ENCODE measurements around the gene GPC6. TPM values are rescaled to one million over a fixed set of nuclear protein-coding genes. Genes with fewer than 3 reads are reported as not detected.

The GPC6 gene
- total RNA-seq, 1 donor from 2014 or later = 16.1 TPM

DNA sequence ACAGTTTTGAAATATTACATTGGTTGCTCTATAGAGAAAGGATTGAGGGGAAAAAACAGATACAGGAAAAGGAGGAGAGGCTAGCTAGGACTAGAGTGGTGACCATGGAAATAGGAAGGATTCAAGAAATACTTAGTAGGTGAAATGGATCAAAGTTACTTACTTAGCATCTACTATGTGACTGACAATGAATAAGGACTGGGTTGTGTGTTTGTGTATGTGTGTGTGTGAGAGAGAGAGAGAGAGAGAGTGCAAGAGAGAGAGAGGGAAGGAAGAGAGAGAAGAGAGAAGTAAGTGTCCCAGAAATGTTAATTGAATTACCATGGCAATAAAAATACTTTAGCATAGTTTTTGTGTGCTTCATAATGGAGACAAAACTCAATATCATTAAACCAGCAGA lies 7.9 kb downstream of the GPC6 start:
- H3K27me3 Mint-ChIP-seq (ENCODE audit: unreplicated experiment) = peaks cover 1% of the 10 kb centered on the region
- DNase-seq (ENCODE audit: low spot score) = no peak
- TF ChIP-seq, protein P1, sequence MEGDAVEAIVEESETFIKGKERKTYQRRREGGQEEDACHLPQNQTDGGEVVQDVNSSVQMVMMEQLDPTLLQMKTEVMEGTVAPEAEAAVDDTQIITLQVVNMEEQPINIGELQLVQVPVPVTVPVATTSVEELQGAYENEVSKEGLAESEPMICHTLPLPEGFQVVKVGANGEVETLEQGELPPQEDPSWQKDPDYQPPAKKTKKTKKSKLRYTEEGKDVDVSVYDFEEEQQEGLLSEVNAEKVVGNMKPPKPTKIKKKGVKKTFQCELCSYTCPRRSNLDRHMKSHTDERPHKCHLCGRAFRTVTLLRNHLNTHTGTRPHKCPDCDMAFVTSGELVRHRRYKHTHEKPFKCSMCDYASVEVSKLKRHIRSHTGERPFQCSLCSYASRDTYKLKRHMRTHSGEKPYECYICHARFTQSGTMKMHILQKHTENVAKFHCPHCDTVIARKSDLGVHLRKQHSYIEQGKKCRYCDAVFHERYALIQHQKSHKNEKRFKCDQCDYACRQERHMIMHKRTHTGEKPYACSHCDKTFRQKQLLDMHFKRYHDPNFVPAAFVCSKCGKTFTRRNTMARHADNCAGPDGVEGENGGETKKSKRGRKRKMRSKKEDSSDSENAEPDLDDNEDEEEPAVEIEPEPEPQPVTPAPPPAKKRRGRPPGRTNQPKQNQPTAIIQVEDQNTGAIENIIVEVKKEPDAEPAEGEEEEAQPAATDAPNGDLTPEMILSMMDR (IDR thresholded peaks at IDR 0.05; ENCODE audit: unreplicated experiment) = no peak
- H3K4me1 Mint-ChIP-seq (ENCODE audit: unreplicated experiment) = peaks cover 7% of the 10 kb centered on the region
- no peak overlapping the region for H3K27ac Mint-ChIP-seq (ENCODE audit: unreplicated experiment)
- H3K9me3 Mint-ChIP-seq (ENCODE audit: unreplicated experiment) = no peaks in the 10 kb centered on the region
- H3K4me3 Mint-ChIP-seq (ENCODE audit: unreplicated experiment) = no peak overlapping the region
- H3K36me3 Mint-ChIP-seq (ENCODE audit: low read depth, unreplicated experiment) = peaks cover 7% of the 10 kb centered on the region

DNA sequence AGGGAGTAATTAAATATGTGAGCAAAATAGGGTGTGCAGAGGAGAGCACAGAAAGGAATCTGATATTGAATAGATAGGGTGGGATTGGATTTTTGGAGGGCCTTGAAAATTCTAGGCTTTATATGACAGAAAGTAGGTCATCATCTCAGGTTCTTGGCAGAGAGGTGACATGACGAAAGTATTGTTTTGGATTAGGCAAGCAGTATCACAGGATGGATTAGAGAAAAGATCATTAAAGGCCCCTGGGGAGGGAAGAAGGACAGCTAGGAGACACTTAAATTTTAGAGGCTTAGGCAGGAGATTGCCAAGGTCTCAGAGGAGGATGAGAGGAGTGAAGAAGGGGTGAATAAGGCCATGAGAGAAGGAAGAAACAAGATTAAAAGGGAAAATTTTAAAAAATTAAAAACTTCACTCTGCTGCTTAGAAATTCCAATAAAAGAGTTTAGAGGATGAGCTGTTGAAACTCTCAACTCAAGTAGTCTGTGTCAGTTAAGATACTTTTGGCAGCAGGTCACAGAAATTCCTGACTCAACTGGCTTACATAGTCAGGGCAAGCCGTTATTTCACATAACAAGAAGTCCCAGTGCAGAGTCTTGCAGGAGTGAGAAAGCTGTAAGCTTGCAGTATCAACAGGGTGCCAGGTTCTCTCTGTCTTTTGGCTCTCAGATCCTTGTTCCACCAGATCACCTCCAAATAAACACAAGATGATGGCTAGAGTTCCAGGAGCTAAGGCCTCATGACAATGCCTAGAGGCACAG lies 8.8 kb downstream of the GPC6 start:
- Mint-ChIP-seq H3K4me1 (ENCODE audit: unreplicated experiment) (peaks cover 4% of the 10 kb centered on the region), H3K9me3 (ENCODE audit: unreplicated experiment) (no peaks in the 10 kb centered on the region), H3K27me3 (ENCODE audit: unreplicated experiment) (peaks cover 1% of the 10 kb centered on the region), H3K4me3 (ENCODE audit: unreplicated experiment) (no peak overlapping the region), H3K27ac (ENCODE audit: unreplicated experiment) (no peak overlapping the region), H3K36me3 (ENCODE audit: low read depth, unreplicated experiment) (peaks cover 7% of the 10 kb centered on the region)
- no peak for DNase-seq (ENCODE audit: low spot score)
- TF ChIP-seq, protein P1 (IDR thresholded peaks at IDR 0.05; ENCODE audit: unreplicated experiment) = no peak

DNA sequence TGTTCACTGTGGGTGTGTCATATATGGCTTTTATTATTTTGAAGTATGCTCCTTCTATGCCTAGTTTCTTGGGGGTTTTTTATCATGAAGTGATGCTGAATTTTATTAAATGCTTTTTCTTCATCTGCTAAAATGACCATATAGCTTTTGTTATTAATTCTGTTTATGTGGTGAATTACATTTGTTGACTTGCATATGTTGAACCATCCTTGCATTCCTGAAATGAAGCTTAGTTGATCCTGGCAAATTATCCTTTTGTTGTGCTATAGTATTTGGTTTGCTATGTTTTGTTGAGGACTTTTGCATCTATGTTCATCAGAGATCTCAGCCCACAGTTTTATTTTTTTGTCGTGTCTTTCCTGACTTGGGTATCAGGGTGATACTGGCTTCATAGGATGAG lies 12.1 kb downstream of the GPC6 start:
- no peak overlapping the region for H3K4me3 Mint-ChIP-seq (ENCODE audit: unreplicated experiment)
- peaks cover 3% of the 10 kb centered on the region for H3K4me1 Mint-ChIP-seq (ENCODE audit: unreplicated experiment)
- TF ChIP-seq, protein P1 (IDR thresholded peaks at IDR 0.05; ENCODE audit: unreplicated experiment) = no peak
- H3K27ac Mint-ChIP-seq (ENCODE audit: unreplicated experiment) = no peak overlapping the region
- H3K27me3 Mint-ChIP-seq (ENCODE audit: unreplicated experiment) = peaks cover 3% of the 10 kb centered on the region
- H3K9me3 Mint-ChIP-seq (ENCODE audit: unreplicated experiment) = no peaks in the 10 kb centered on the region
- H3K36me3 Mint-ChIP-seq (ENCODE audit: low read depth, unreplicated experiment) = peaks cover 10% of the 10 kb centered on the region
- no peak for DNase-seq (ENCODE audit: low spot score)

DNA sequence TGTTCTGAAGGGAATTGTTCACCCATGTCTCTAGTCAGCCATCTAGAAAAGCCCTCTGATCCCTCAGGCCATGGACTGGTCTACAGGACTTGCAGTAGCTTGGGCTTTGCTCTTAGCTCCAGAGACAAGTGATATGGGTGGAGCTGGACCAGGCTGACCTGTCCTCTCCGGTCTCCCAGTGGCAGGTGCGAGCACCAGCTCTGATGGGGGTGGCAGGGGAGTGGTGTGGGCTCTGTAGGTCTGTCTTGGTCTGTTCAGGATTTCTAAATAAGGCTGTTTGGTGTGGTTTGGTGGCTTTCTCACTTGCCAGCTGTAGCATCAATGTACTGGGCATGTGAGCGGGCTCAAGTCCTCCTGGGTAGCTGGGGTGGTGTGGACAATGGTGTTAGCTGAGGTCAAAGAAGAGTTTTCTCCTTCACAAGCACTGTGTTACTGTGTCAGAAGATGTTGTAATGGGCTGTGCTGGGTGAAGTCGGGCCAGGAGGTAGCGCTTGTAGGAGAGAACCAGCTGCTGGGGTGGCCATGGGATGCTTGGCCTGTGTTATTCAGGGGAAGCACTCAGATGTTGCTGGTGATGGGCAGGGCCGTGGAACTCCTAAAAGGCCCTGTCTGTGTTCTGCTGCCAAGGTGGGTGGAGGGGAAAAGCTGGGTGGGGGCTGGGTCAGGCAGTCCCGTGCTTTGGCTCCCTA lies 16.9 kb downstream of the GPC6 start:
- TF ChIP-seq, protein P1 (IDR thresholded peaks at IDR 0.05; ENCODE audit: unreplicated experiment) = no peak
- Mint-ChIP-seq H3K36me3 (ENCODE audit: low read depth, unreplicated experiment) (peaks cover 10% of the 10 kb centered on the region), H3K9me3 (ENCODE audit: unreplicated experiment) (no peaks in the 10 kb centered on the region), H3K4me1 (ENCODE audit: unreplicated experiment) (peaks cover 21% of the 10 kb centered on the region), H3K27me3 (ENCODE audit: unreplicated experiment) (peaks cover 4% of the 10 kb centered on the region), H3K27ac (ENCODE audit: unreplicated experiment) (no peak overlapping the region), H3K4me3 (ENCODE audit: unreplicated experiment) (no peak overlapping the region)
- DNase-seq (ENCODE audit: low spot score) = no peak

Measured in endothelial cell (in vitro differentiated cells).